Keratinocyte (primary cell): ENCODE results near the gene ETV3L. TPM values are rescaled to one million over a fixed set of nuclear protein-coding genes. Genes with fewer than 3 reads are reported as not detected.

Experiments used
- DNase-seq: peaks from one replicate; pipeline ENCODE4 v3.0.0-alpha.2; 2011; ENCODE audit warnings: low read depth, missing footprints, low spot score
- FAIRE-seq: peaks from 2 replicates; lab custom pipeline; 2011; peaks lifted over from hg19 to GRCh38; lab: Jason Lieb, UNC
- H2AFZ ChIP-seq: 2 replicates; pipeline ENCODE4 v1.6.0; 2012; ENCODE audit warnings: low read length, control low read depth, inconsistent platforms; ENCODE audit not compliant: control insufficient read depth
- H3K27ac ChIP-seq: 2 replicates; pipeline ENCODE4 v1.5.1; 2011; ENCODE audit warnings: low read length; ENCODE audit not compliant: control insufficient read depth, insufficient read depth
- H3K27me3 ChIP-seq: 3 replicates; pipeline ENCODE4 v1.6.0; 2011; ENCODE audit warnings: low read length; ENCODE audit not compliant: control insufficient read depth, insufficient read depth; ENCODE audit errors: extremely low read depth
- H3K36me3 ChIP-seq, 2 experiments: 2 replicates in 1 of 2; 3 replicates in 1 of 2; pipeline ENCODE4 v1.5.1; 2011; ENCODE audit warnings: low read length in 2 of 2, mild to moderate bottlenecking in 1 of 2; ENCODE audit not compliant: control insufficient read depth in 2 of 2, insufficient read depth in 2 of 2; ENCODE audit errors: extremely low read depth in 1 of 2
- H3K4me1 ChIP-seq: 3 replicates; pipeline ENCODE4 v1.5.1; 2011; ENCODE audit warnings: low read length; ENCODE audit not compliant: control insufficient read depth, insufficient read depth; ENCODE audit errors: extremely low read depth
- H3K4me2 ChIP-seq: 3 replicates; pipeline ENCODE4 v1.6.0; 2011; ENCODE audit warnings: low read depth, low read length; ENCODE audit not compliant: control insufficient read depth, insufficient read depth; ENCODE audit errors: extremely low read depth
- H3K4me3 ChIP-seq, 3 experiments: fragments of 200-600 bp in 1 of 3; sonication (generic) in 1 of 3; 2 replicates in 2 of 3; 3 replicates in 1 of 3; pipeline ENCODE4 v1.5.1; 2011 to 2016; ENCODE audit warnings: low read length in 3 of 3, mild to moderate bottlenecking in 3 of 3, control low read depth in 2 of 3, inconsistent platforms in 1 of 3, low read depth in 1 of 3, mixed read lengths in 1 of 3, mixed run types in 1 of 3, moderate library complexity in 1 of 3; ENCODE audit not compliant: control insufficient read depth in 2 of 3, insufficient read depth in 2 of 3; ENCODE audit errors: extremely low read depth in 1 of 3
- H3K79me2 ChIP-seq: 2 replicates; pipeline ENCODE4 v1.6.0; 2012; ENCODE audit warnings: low read length; ENCODE audit not compliant: control insufficient read depth, insufficient read depth
- H3K9ac ChIP-seq: 3 replicates; pipeline ENCODE4 v1.6.0; 2011; ENCODE audit warnings: low read length; ENCODE audit not compliant: control insufficient read depth, insufficient read depth; ENCODE audit errors: extremely low read depth
- H3K9me1 ChIP-seq: 3 replicates; pipeline ENCODE4 v1.6.0; 2011; ENCODE audit warnings: low read length; ENCODE audit not compliant: control insufficient read depth, insufficient read depth; ENCODE audit errors: extremely low read depth
- H3K9me3 ChIP-seq: 2 replicates; pipeline ENCODE4 v1.5.1; 2012; ENCODE audit warnings: low read depth, low read length; ENCODE audit not compliant: control insufficient read depth
- H4K20me1 ChIP-seq: 3 replicates; pipeline ENCODE4 v1.6.0; 2011; ENCODE audit warnings: low read length; ENCODE audit not compliant: control insufficient read depth, insufficient read depth; ENCODE audit errors: extremely low read depth
- EZH2 ChIP-seq: IDR thresholded peaks from one replicate; pipeline ENCODE4 v1.6.1; 2012; ENCODE audit warnings: inconsistent platforms, mild to moderate bottlenecking, low read length, moderate library complexity
- dilution Hi-C: fragments of 300-500 bp; cut with MboI; formaldehyde crosslinking; loops from one replicate; pipeline ENCODE4 v1.7.0; 2020; ENCODE audit warnings: low sequenced_read_pairs; ENCODE audit not compliant: extremely low pct_ligation_motif_present
- polyA plus RNA-seq, 5 experiments: library from polyadenylated mRNA; depleted of rRNA in 3 of 5; stranded (reverse) in 3 of 5; stranded (forward) in 1 of 5; unstranded in 1 of 5; fragments of >200 nt; gene quantifications; 1 replicate in 1 of 5; 2 replicates in 3 of 5; 3 replicates in 1 of 5; pipeline versions ENCODE4 v1.2.1 to v1.2.3, GENCODE V29; 2011 to 2012; ENCODE audit warnings: missing spikeins in 2 of 5, low read depth in 1 of 5, low replicate concordance in 1 of 5
- TF ChIP-seq, protein P1 (sequence below), 3 experiments: IDR thresholded peaks in 1 of 3; conservative IDR thresholded peaks in 1 of 3; optimal IDR thresholded peaks in 1 of 3; 2 replicates in 2 of 3; 3 replicates in 1 of 3; pipeline versions ENCODE3 to v1.5.1; 2011; ENCODE audit warnings: low read length in 3 of 3, mild to moderate bottlenecking in 3 of 3, moderate library complexity in 2 of 3, control low read depth in 1 of 3, inconsistent platforms in 1 of 3; ENCODE audit not compliant: insufficient read depth in 2 of 3; ENCODE audit errors: extremely low read depth in 1 of 3

The ETV3L gene
- polyA plus RNA-seq, 1 donor (not counting 4 experiments of a cell fraction or from before 2014, with no cell fraction given): not detected

DNA sequence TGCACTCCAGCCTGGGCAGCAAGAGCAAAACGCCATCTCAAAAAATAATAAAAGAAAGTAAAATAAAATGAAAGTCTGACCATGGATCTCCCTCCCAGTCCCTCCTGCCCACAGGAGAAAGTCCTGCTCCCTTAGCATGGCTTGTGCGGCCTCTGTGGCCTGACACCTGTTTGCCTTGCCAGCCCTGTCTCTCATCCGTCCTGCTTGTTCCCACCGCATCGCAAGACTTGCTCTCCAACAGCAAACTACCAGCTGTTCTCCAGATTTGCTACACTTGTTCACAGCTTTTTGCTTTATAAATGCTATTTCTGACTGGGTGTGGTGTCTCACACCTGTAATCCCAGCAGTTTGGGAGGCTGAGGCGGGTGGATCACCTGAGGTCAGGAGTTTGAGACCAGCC is 2.7 kb downstream of the ETV3L start:
- H4K20me1 ChIP-seq: no peaks in the 10 kb centered on the region
- no peak for FAIRE-seq
- H3K27me3 ChIP-seq: no peaks in the 10 kb centered on the region
- no peak for DNase-seq
- H3K27ac ChIP-seq: no peak overlapping the region
- H3K4me2 ChIP-seq: no peak overlapping the region
- H3K4me1 ChIP-seq: peaks cover 5% of the 10 kb centered on the region
- H3K4me3 ChIP-seq: no peak overlapping the region
- no peaks in the 10 kb centered on the region for H3K9me1 ChIP-seq
- H3K9me3 ChIP-seq: no peaks in the 10 kb centered on the region
- no peaks in the 10 kb centered on the region for H3K36me3 ChIP-seq
- no peak for TF ChIP-seq EZH2
- H3K79me2 ChIP-seq: no peaks in the 10 kb centered on the region
- H3K9ac ChIP-seq: no peak overlapping the region
- dilution Hi-C loops: no loop called here
- no peak overlapping the region for H2AFZ ChIP-seq

DNA sequence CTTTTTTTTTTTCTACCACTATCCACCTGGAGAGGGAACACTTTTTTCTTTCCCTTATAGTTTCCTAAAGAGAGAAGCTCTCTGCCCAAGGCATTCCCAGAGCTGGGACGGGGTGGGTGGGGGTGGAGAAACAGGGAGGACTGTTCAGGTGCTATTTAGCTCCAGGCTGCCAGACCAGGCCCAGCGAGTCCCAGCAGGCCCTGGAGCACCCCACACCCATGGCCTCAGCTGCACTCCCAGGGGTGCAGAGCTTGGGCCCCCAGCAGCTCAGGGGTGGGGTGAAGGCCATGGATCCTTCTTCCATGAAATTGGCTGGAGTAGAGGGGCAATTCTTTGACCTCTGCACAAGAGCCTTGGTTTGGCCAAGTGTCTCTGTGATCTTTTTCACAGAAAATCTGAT is 4.1 kb downstream of the ETV3L start:
- Histone ChIP-seq H3K79me2 (no peaks in the 10 kb centered on the region), H3K9me3 (no peaks in the 10 kb centered on the region), H2AFZ (no peak overlapping the region), H3K4me2 (no peak overlapping the region), H3K4me3 (no peak overlapping the region), H3K36me3 (no peaks in the 10 kb centered on the region), H3K4me1 (no peaks in the 10 kb centered on the region), H3K27me3 (no peaks in the 10 kb centered on the region), H3K27ac (no peak overlapping the region), H4K20me1 (no peaks in the 10 kb centered on the region), H3K9me1 (no peaks in the 10 kb centered on the region), H3K9ac (no peak overlapping the region)
- dilution Hi-C loops: no loop called here
- no peak for TF ChIP-seq EZH2
- TF ChIP-seq, protein P1, sequence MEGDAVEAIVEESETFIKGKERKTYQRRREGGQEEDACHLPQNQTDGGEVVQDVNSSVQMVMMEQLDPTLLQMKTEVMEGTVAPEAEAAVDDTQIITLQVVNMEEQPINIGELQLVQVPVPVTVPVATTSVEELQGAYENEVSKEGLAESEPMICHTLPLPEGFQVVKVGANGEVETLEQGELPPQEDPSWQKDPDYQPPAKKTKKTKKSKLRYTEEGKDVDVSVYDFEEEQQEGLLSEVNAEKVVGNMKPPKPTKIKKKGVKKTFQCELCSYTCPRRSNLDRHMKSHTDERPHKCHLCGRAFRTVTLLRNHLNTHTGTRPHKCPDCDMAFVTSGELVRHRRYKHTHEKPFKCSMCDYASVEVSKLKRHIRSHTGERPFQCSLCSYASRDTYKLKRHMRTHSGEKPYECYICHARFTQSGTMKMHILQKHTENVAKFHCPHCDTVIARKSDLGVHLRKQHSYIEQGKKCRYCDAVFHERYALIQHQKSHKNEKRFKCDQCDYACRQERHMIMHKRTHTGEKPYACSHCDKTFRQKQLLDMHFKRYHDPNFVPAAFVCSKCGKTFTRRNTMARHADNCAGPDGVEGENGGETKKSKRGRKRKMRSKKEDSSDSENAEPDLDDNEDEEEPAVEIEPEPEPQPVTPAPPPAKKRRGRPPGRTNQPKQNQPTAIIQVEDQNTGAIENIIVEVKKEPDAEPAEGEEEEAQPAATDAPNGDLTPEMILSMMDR (optimal IDR thresholded peaks at IDR 0.05 in 1 of 3, IDR thresholded peaks at IDR 0.05 in 1 of 3, conservative IDR thresholded peaks at IDR 0.05 in 1 of 3; ENCODE audit: extremely low read depth in 1 of 3, insufficient read depth in 2 of 3, low read length in 3 of 3): no peak
- no peak for FAIRE-seq
- no peak for DNase-seq

DNA sequence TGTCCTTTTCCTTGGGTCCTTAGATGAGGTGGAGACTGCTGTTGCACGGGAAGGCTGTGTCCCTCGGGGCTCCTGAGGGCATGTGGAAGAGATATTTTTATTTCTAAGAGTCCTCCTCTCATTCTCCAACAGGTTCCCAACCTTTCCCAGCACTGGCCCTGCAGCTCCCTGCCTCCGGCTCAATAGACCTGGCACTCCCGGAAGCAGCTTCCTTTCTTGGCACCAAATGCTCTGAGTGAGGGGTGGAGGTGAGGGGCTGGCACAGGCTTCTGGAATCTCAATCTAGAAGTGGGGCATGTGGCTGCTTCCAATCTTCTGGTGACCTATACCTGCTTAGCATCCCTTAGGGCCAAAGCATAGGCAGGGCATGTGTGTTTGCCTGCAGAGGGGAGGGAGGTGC is 4.5 kb downstream of the ETV3L start:
- dilution Hi-C loops: no loop called here

More for the DNA sequence above, 4.5 kb downstream of the ETV3L start:
- Histone ChIP-seq H4K20me1 (no peaks in the 10 kb centered on the region), H3K4me3 (no peak overlapping the region), H3K4me1 (peaks cover 3% of the 10 kb centered on the region), H3K4me2 (no peak overlapping the region), H3K9me3 (no peaks in the 10 kb centered on the region), H3K9ac (no peak overlapping the region), H2AFZ (no peak overlapping the region), H3K9me1 (no peaks in the 10 kb centered on the region), H3K27ac (no peak overlapping the region), H3K79me2 (no peaks in the 10 kb centered on the region), H3K27me3 (no peaks in the 10 kb centered on the region), H3K36me3 (no peaks in the 10 kb centered on the region)
- TF ChIP-seq EZH2: no peak
- TF ChIP-seq, protein P1 (optimal IDR thresholded peaks at IDR 0.05 in 1 of 3, IDR thresholded peaks at IDR 0.05 in 1 of 3, conservative IDR thresholded peaks at IDR 0.05 in 1 of 3; ENCODE audit: extremely low read depth in 1 of 3, insufficient read depth in 2 of 3, low read length in 3 of 3): no peak
- no peak for DNase-seq
- FAIRE-seq: no peak
